Left kidney (tissue), 2 donors: Measurements from ENCODE around the gene RNF144A. TPM values are rescaled to one million over a fixed set of nuclear protein-coding genes. Genes with fewer than 3 reads are reported as not detected.

Experiments
- DNase-seq: peaks from one replicate; pipeline ENCODE4 v3.0.0-alpha.2; 2013
- polyA plus RNA-seq: library from polyadenylated mRNA; unstranded; fragments of 120-200 nt; gene quantifications from one replicate; pipeline ENCODE4 v1.2.1, GENCODE V29; 2013; ENCODE audit not compliant: insufficient read length

Gene RNF144A
- polyA plus RNA-seq, 1 donor = 62.9 TPM

DNA sequence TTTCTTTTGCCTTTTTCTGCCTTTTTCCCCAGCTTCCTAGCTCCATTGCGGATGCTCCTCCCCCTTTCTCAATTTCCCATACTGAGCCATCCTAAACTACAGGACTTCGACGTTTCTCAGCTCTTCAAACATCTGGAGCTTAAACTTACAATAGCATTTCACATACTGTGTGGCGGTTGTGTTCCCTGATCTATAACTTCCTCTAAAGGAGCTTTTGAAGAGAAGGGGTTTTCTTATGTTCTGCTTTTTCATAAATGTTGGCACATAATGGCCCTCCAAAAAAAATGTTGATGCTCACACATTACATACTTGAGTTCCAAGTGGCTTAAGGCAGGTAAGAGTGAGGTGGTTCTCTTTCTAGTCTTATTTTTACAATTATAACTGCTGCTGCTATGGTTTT, 87.4 kb downstream of the RNF144A start:
- no peak for DNase-seq

DNA sequence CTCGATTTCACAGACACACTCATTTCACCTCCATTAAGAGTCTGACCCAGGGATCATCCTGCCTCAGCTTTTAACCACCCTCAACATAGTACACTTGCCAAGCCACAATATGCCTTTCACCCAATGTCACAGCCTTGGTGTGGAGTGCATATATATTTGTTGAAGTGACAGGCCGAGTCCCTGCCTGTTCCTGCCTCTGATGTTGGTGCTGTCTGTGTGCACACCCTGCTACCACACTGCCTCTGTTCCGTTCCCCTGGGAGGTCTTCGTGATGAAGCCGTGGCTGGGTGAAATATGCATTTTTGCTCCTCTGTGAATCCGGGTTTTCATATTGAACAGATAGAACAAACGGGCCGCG, 90.3 kb downstream of the RNF144A start:
- no peak for DNase-seq

GRCh38 chr2:7007846-7008741, 90.9 kb downstream of the RNF144A start:
- no peak for DNase-seq

DNA sequence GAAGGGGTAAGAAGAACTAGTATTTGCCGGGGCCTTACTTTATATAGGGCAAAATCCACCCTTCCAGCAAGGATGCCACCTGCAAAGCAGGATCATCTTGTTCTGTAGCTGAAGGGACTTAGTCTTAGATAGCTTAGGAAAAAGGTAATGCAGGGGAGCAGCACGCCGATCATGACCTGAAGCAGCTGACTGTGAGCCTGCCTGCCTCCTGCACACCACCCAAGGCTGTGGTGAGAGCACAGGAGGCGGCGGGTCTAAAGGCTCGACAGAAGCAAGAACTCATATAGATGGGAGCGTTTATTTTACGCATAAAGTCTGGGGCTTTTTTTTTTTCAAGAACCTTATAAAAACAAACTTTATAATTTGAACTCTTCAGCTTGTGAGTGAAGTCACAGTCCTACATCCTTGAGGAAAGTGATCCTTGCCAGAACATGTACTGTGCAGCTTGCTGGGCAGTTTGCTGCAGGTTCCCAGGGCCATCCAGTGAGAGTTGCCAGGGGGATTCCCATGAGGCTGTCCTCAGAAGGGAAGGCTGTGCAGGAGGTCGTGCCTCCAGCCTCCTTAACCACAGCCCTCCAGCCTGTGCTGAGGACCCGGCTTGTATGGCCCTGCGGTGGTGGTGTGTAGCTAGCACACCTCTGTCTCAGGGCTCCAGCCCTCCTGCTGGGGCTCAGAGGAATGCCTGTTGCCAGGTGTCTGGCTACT, 92.1 kb downstream of the RNF144A start:
- DNase-seq = no peak

DNA sequence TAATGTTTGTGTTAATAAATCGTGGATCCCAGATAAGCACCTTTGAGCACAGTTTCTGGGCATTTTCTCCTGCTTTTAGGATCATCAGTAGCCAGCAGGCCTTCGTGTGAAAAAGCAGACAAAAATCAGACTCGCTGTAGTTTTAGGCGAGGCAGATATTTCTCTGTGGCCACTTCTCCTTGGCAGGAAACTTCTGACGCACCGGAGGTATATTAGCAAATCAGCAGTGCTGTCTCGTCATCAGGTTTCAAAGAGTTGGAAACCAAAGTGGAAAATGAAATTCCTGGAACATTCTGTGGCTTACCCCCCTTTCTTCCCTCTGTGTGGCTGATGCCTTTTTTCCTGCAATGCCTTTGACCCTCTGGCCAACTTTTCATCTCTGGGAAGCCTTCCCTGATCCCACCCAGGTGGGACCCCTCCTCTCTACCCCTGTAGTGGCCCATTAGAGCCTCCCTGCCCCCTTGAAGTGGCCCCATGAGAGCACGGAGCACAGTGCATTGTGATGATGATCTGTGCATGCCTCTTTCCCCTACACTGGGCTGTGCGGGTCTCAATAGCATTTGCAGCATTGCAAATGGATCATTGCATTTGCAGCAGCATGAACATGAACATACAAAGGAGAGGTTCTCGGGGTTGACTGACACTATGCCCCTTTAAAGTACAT, 93.3 kb downstream of the RNF144A start:
- no peak for DNase-seq

GRCh38 chr2:7011356-7012083, 94.3 kb downstream of the RNF144A start:
- DNase-seq = no peak

DNA sequence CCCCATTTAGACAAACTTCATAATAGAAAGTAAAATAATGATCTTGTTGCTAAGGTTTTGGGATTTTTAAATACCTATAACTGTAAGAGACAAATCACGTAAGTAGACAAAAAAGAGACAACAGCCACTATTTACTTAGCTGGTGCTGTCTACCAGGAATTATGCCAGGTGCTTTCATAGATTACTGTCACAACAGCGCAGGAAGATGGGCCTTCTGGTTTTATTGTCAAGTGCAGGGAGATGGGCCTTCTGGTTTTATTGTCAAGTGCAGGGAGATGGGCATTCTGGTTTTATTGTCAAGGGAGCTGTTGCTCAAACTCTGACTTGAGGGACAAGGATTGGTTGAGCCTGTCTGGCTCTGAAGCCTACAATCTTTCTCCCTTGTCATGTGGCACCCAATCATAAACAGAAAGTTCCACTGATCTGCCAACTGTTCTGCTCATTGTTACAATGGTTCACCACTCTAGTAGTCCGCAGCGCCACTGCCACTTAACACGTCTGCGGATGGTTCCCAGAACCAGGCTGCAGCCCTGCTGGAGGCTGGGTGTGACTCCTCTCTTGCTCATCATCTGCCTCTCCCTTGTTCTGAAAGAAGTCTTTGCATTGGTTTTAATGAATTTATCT, 95.0 kb downstream of the RNF144A start:
- no peak for DNase-seq

GRCh38 chr2:7013471-7014160, 96.4 kb downstream of the RNF144A start:
- DNase-seq = no peak

- DNase-seq = no peak
These were observed 97.0 kb downstream of the RNF144A start for GRCh38 chr2:7014174-7014640.

DNA sequence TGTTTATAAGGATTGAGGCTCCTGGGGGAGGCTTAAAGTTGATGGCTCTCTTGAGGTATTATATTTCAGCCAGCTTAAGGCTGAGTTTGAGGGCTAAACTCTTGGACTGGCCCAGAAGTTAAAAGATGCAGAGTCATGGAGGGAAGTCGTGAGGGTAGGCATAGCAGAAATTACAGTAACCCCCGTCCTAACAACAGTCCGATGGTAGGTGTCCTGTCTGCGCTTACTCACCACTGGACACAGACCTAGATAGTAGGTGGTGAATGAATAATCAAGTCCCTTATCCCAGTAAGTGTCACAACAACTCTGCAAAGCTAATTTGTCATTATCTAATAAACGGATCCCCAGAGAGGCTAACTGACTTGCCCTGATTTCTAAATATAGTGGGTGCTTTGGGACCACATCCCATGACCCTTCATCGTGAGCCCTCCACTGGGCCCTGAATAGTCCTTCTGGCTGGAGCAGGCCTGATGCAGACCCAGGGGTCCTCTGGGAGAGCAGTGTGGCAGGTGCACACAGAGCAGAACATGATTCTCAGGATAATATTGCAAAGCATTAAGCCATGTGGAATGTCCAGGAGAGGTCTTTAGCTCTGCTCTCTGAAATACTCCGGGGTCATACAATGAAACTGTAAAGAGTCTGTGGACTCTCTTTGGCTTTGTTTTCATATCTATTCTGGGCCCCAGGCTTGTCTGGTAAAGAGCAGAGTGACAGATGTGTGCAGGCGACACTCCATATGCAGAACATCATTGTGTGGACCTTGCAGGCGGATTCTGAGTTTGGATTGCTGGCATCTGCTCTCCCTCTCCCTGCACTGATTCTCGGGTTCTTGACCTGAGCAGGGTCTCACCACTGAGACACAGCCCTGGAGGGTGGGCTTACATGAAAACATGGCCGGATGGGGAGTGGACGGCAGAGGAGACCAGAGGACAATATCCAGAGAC, 98.1 kb downstream of the RNF144A start:
- DNase-seq = no peak

DNA sequence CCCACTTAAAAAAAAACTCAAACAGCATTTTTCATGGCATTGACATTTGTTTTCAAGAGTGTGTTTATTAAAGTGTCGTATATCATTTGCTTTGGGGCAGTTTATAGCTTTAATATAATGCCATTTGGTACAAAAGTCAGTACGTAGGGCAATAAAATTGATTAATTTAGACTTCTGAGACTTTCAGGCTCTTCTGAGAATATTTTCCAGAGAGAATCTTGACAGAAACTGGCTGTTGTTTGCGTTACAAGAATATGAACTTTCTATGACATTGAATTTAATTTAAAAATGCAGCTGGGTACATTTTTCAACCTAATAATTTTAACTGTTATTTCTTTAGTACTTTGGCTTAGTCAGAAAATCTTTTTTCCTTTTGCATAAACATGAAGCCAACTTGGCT, 98.9 kb downstream of the RNF144A start:
- DNase-seq = peak; percentile 75

DNA sequence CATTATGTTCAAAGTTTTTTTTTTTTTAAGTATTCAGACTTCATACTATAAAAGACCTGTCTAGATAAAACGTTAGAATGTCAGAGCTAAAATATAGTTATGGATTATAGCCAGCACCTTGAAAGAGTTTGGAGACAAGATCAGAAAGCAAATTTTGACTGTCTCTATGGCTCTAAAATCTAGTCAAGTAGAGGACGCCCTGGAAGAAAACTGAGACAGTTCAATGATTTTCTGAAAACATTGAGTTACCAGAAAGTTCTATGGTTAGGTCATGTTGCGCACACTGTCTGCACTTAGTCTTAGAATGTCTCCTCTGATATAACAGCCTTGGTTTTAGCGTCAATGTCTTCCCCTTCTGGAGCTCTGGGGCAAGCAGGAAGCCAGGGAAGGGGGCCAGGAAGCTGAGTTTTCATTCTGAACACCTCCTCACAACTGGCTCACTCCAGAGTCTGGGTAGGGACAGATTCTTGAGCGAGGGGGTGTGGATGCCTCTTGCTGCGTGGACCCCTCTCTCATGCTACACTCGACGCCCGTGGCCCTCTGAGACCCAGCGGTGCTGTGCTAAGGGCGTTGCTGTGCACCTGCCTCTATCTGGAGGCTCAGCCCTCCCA, 99.5 kb downstream of the RNF144A start:
- DNase-seq = peak; percentile 47

- DNase-seq = no peak
These were observed 100.6 kb downstream of the RNF144A start for GRCh38 chr2:7017671-7018281.

GRCh38 chr2:7018282-7018701, 101.1 kb downstream of the RNF144A start:
- DNase-seq = no peak

- DNase-seq = no peak
These were observed 101.6 kb downstream of the RNF144A start for GRCh38 chr2:7018767-7019166.

DNA sequence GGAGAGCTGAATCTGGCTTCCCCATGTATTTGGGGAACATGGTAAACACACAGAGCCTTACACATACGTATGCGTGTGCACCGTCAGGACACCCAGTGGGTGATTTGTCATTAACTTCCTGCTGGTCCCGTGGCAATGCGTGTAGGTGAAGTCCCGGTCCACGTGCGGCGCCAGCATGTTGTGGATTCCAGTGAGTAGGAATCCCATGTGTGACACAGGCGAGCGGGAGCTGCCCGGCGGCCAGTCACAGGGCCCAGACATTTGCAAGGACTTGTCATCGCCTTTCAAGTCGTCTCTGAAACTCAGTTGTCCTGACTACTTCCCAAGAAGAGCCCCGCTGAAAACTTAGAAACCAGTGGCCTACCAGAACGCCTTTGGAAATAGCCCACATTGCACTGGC, 102.0 kb downstream of the RNF144A start:
- DNase-seq = no peak

GRCh38 chr2:7020059-7020458, 102.8 kb downstream of the RNF144A start:
- DNase-seq = no peak

DNA sequence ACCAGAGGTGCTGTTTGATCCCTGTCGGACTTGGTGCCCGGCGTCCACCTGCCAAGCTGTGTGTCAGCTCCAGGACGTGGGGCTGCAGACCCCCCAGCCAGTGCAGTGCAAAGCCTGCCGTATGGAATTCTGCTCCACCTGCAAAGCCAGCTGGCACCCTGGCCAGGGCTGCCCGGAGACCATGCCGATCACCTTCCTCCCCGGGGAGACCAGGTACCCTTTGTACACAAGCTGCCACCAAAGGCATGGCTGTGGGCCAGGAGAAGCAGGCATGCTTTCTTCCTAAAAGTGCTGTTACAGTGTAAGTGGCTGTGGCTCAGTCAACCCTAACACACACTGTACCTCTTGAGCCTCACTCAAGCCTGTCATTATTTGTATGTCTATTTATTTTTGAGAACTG, 103.3 kb downstream of the RNF144A start:
- no peak for DNase-seq

- DNase-seq = no peak
These were observed 103.8 kb downstream of the RNF144A start for GRCh38 chr2:7020939-7021470.
